GM12873 (cell line): ENCODE results near the gene LPCAT2.

Experiments
- CTCF ChIP-seq: IDR thresholded peaks from 2 replicates; pipeline ENCODE4 v1.5.1; 2012; ENCODE audit warnings: low read depth, mild to moderate bottlenecking, moderate library complexity, low read length, control low read depth; ENCODE audit not compliant: insufficient read depth; ENCODE audit errors: missing control alignments

Gene LPCAT2

GRCh38 chr16:55539049-55539448, 30.2 kb downstream of the LPCAT2 start:
- TF ChIP-seq CTCF: no peak

- no peak for TF ChIP-seq CTCF
These were observed 30.6 kb downstream of the LPCAT2 start for GRCh38 chr16:55539488-55539887.

GRCh38 chr16:55540221-55540620, 31.3 kb downstream of the LPCAT2 start:
- TF ChIP-seq CTCF: no peak

GRCh38 chr16:55542459-55543082, 33.7 kb downstream of the LPCAT2 start:
- no peak for TF ChIP-seq CTCF

GRCh38 chr16:55543472-55543871, 34.6 kb downstream of the LPCAT2 start:
- no peak for TF ChIP-seq CTCF

- no peak for TF ChIP-seq CTCF
These were observed 43.7 kb downstream of the LPCAT2 start for GRCh38 chr16:55552621-55553020.

GRCh38 chr16:55555436-55555835, 46.6 kb downstream of the LPCAT2 start:
- no peak for TF ChIP-seq CTCF
